GM12878 (cell line): ENCODE measurements around the gene TEX261.

ENCODE experiments used
- CTCF ChIP-seq, 3 experiments: IDR thresholded peaks in 2 of 3; conservative IDR thresholded peaks in 1 of 3; 2 replicates each; pipeline ENCODE4 v1.5.1; 2011; ENCODE audit warnings: low read depth in 3 of 3, low read length in 3 of 3, mild to moderate bottlenecking in 3 of 3, control low read depth in 2 of 3, moderate library complexity in 2 of 3, inconsistent platforms in 1 of 3, mixed read lengths in 1 of 3; ENCODE audit not compliant: control insufficient read depth in 2 of 3, insufficient read depth in 1 of 3; ENCODE audit errors: extremely low read depth in 1 of 3
- EZH2 ChIP-seq: IDR thresholded peaks from 2 replicates; pipeline ENCODE4 v1.6.1; 2012; ENCODE audit warnings: low read depth, mild to moderate bottlenecking, control low read depth, inconsistent platforms, low read length, borderline replicate concordance; ENCODE audit not compliant: control insufficient read depth
- MXI1 ChIP-seq: fragments of 150-350 bp; IDR thresholded peaks from 2 replicates; pipeline ENCODE4 v1.6.1; 2011; ENCODE audit warnings: low read depth, mild to moderate bottlenecking, inconsistent platforms, low read length, improper control_type of control experiment
- NFXL1 ChIP-seq: fragments of 450-650 bp; IDR thresholded peaks from 2 replicates; pipeline ENCODE4 v1.6.1; 2017; ENCODE audit warnings: antibody characterized with exemption, mild to moderate bottlenecking, borderline replicate concordance
- RFX5 ChIP-seq: IDR thresholded peaks from 2 replicates; pipeline ENCODE4 v1.6.1; 2011; ENCODE audit warnings: low read depth, low read length, improper control_type of control experiment
- SUZ12 ChIP-seq: fragments of 200-600 bp; sonication (generic); IDR thresholded peaks from one replicate; pipeline ENCODE4 v1.6.1; 2018; ENCODE audit warnings: antibody characterized with exemption, mild to moderate bottlenecking; ENCODE audit not compliant: unreplicated experiment
- YY1 ChIP-seq: IDR thresholded peaks from 2 replicates; pipeline ENCODE4 v1.6.1; 2011; ENCODE audit warnings: low read depth, mild to moderate bottlenecking, low read length
- ZNF207 ChIP-seq: fragments of 450-650 bp; IDR thresholded peaks from 2 replicates; pipeline ENCODE4 v1.6.1; 2014; ENCODE audit warnings: antibody characterized with exemption, mild to moderate bottlenecking, borderline replicate concordance
- ZNF274 ChIP-seq: IDR thresholded peaks from one replicate; pipeline ENCODE4 v1.8.0; 2011; ENCODE audit not compliant: insufficient read length, insufficient read depth
- TF ChIP-seq, protein P1 (sequence below): fragments of 450-650 bp; IDR thresholded peaks from 2 replicates; pipeline ENCODE4 v1.6.1; 2017; ENCODE audit warnings: borderline replicate concordance
- TF ChIP-seq, protein P2 (sequence below): fragments of 450-650 bp; formaldehyde crosslinking; IDR thresholded peaks from 2 replicates; pipeline ENCODE4 v1.4.0; 2022; ENCODE audit warnings: mild to moderate bottlenecking, moderate library complexity

DNA sequence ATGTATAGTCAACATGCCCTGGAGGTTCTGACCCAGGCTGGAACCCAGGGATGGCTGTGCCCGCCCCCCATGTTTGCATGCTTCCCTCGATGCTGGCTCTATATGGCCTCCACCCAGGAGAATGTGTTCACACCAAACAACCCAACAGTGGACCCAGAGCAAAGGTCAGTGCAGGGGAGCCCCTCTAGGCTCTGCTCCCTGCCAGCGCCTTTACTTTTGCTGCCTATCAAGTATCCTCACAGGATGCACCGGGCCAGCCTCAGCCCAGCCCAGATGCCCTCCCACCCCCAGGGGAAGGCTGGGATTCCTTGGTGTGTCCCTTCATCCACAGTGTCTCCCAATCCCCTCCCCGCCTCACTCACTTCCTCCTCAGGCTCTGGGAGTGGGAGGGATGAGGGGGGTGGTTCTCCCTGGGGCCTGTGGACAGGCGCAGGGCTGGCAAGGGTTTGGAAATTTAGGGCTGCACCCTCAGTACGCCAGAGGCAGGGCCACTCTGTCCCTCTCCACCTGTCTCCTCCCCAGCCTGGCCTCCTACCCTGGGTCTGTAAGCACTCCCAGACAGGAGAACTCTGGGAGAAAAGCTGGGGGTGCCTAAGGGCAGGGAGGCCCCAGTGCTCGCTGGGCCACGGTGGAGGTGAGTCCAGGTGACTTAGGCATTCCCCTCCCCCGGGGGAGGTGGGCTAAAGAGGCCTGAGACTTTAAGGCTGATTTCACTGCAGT, 56.6 kb downstream of the TEX261 start:
- TF ChIP-seq RFX5 = no peak
- TF ChIP-seq, protein P1, sequence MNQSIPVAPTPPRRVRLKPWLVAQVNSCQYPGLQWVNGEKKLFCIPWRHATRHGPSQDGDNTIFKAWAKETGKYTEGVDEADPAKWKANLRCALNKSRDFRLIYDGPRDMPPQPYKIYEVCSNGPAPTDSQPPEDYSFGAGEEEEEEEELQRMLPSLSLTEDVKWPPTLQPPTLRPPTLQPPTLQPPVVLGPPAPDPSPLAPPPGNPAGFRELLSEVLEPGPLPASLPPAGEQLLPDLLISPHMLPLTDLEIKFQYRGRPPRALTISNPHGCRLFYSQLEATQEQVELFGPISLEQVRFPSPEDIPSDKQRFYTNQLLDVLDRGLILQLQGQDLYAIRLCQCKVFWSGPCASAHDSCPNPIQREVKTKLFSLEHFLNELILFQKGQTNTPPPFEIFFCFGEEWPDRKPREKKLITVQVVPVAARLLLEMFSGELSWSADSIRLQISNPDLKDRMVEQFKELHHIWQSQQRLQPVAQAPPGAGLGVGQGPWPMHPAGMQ = no peak
- TF ChIP-seq EZH2 = no peak
- TF ChIP-seq ZNF207 = no peak
- TF ChIP-seq YY1 = no peak
- no peak for TF ChIP-seq SUZ12
- no peak for TF ChIP-seq ZNF274
- TF ChIP-seq CTCF (IDR thresholded peaks at IDR 0.05 in 2 of 3, conservative IDR thresholded peaks at IDR 0.05 in 1 of 3; ENCODE audit: control insufficient read depth in 2 of 3, extremely low read depth in 1 of 3, insufficient read depth in 1 of 3, low read depth in 3 of 3, low read length in 3 of 3) = no peak
- TF ChIP-seq, protein P2, sequence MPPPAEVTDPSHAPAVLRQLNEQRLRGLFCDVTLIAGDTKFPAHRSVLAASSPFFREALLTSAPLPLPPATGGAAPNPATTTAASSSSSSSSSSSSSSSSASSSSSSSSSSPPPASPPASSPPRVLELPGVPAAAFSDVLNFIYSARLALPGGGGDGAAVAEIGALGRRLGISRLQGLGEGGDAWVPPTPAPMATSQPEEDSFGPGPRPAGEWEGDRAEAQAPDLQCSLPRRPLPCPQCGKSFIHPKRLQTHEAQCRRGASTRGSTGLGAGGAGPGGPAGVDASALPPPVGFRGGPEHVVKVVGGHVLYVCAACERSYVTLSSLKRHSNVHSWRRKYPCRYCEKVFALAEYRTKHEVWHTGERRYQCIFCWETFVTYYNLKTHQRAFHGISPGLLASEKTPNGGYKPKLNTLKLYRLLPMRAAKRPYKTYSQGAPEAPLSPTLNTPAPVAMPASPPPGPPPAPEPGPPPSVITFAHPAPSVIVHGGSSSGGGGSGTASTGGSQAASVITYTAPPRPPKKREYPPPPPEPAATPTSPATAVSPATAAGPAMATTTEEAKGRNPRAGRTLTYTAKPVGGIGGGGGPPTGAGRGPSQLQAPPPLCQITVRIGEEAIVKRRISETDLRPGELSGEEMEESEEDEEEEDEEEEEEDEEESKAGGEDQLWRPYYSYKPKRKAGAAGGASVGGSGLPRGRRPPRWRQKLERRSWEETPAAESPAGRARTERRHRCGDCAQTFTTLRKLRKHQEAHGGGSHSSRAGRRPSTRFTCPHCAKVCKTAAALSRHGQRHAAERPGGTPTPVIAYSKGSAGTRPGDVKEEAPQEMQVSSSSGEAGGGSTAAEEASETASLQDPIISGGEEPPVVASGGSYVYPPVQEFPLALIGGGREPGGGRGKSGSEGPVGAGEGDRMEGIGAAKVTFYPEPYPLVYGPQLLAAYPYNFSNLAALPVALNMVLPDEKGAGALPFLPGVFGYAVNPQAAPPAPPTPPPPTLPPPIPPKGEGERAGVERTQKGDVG = no peak
- no peak for TF ChIP-seq MXI1
- TF ChIP-seq NFXL1 = no peak
